Hematopoietic multipotent progenitor cell treated with erythropoietin and hydrocortisone succinate and interleukin-3 and kit ligand, for 15 days (in vitro differentiated cells): ENCODE data around the gene TACC2.
"Not testable (repeated sequence)": the region's sequence is repeated elsewhere in the genome, so short reads cannot be mapped to it uniquely, and the experiment has no call there.

Experiments
- DNase-seq: peaks from one replicate; pipeline ENCODE4 v3.0.0-alpha.2; 2015; ENCODE audit warnings: low spot score

Gene TACC2

GRCh38 chr10:122057841-122058413 lies 69.0 kb downstream of the TACC2 start:
- DNase-seq, result no peak

- DNase-seq, result no peak
Observed at GRCh38 chr10:122060250-122060649, 71.3 kb downstream of the TACC2 start.

- no peak for DNase-seq
Observed at GRCh38 chr10:122062831-122063674, 74.1 kb downstream of the TACC2 start.

GRCh38 chr10:122066337-122066939 lies 77.5 kb downstream of the TACC2 start:
- not testable (repeated sequence) for DNase-seq

- DNase-seq, result no peak
Observed at GRCh38 chr10:122068844-122069243, 79.9 kb downstream of the TACC2 start.

GRCh38 chr10:122072491-122072890 lies 83.5 kb downstream of the TACC2 start:
- DNase-seq, result no peak

- DNase-seq, result no peak
Observed at GRCh38 chr10:122073508-122073907, 84.5 kb downstream of the TACC2 start.

- DNase-seq, result no peak
Observed at GRCh38 chr10:122075171-122075570, 86.2 kb downstream of the TACC2 start.

GRCh38 chr10:122075876-122076275 lies 86.9 kb downstream of the TACC2 start:
- DNase-seq, result not testable (repeated sequence)

GRCh38 chr10:122077311-122077875 lies 88.4 kb downstream of the TACC2 start:
- DNase-seq, result no peak

GRCh38 chr10:122078326-122078725 lies 89.4 kb downstream of the TACC2 start:
- DNase-seq, result no peak

GRCh38 chr10:122078965-122079795 lies 90.2 kb downstream of the TACC2 start:
- no peak for DNase-seq

GRCh38 chr10:122082616-122083477 lies 93.9 kb downstream of the TACC2 start:
- DNase-seq, result no peak

GRCh38 chr10:122083478-122084025 lies 94.6 kb downstream of the TACC2 start:
- no peak for DNase-seq

GRCh38 chr10:122084286-122085041 lies 95.5 kb downstream of the TACC2 start:
- DNase-seq, result no peak

- DNase-seq, result no peak
Observed at GRCh38 chr10:122085423-122085911, 96.5 kb downstream of the TACC2 start.

GRCh38 chr10:122086416-122087240 lies 97.7 kb downstream of the TACC2 start:
- DNase-seq, result no peak

GRCh38 chr10:122087436-122087835 lies 98.5 kb downstream of the TACC2 start:
- DNase-seq, result no peak
